C4-2B (cell line): ENCODE measurements around the gene DLGAP4.
A peak's percentile ranks its signal among the peaks of the same experiment; 100 is the strongest.

Experiments used
- H3K27ac ChIP-seq: fragments of 450-650 bp; 2 replicates; pipeline ENCODE4 v1.5.1; 2017
- CTCF ChIP-seq: fragments of 450-650 bp; conservative IDR thresholded peaks from 2 replicates; pipeline ENCODE4 v1.5.1; 2017; ENCODE audit warnings: mild to moderate bottlenecking
- ZFX ChIP-seq: fragments of 450-650 bp; IDR thresholded peaks from 2 replicates; pipeline ENCODE4 v1.6.1; 2017

Gene DLGAP4

DNA sequence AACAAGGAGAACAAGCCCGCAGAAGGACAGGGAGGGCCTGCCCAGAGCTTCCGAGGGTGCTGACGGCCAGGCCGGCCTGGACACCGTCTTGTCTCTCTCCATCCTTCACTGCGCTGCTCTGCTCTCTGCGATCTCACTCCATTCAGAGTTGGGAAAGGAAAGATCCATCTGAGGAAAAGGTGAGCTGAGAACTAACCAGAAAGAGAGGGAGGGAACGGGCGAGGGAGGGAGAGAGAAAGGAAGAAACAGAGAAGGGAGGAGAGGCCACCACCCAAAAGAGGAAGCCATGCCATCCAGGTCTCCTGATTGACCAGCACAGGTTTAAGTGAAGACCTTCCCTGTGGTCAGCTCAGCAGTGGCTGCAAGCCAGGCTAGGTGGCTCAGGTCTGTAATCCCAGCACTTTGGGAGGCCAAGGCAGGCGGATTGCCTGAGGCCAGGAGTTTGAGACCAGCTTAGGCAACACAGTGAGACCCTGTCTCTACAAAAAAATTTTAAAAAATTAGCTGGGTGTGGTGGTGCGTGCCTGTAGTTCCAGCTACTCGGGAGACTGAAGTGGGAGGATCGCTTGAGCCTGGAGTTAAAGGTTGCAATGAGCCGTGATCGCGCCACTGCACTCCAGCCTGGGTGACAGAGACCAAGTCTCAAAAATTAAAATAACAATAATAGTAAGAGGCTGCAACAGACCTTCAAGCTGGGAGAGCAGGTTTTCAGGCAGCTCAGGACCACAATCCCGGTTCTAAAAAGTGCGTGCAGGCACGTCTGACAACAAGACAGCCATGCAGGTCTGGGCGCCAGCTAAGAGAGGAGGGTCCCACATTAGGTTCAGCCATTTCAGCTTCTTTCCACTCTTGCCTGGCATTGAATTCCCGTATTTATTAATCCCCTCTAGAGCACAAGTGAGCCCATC lies 34.2 kb upstream of the DLGAP4 start:
- TF ChIP-seq ZFX (no peak), CTCF (no peak)
- no peak overlapping the region for H3K27ac ChIP-seq

DNA sequence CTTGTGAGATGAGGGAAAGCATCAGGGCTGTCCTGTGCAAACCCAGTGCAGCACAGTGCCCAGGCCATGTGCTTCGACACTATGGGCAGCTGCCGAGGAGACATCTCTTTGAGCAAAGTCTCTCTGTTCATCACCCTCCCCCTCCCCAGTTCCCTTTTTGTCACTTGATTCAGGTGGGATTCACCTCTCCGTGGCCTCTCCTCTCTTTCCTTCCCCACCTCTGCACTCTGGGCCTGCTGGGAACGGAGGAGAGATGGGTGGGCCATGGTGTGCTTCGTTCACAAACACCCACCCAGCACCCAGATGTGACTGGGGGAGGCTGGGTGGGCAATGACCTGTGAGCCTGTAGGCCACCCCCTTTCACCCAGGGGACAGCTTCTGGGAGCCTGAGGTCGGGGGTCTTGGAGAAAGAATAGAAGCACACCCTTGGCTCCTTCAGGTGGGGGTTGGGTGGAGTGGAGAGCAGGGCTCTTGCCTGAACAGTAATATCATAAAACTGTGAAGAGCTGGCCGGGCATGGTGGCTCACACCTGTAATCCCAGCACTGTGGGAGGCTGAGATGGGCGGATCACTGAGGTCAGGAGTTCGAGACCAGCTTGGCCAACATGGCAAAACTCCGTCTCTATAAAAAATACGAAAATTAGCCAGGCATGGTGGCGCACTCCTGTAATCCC lies 33.5 kb upstream of the DLGAP4 start:
- TF ChIP-seq ZFX: no peak
- no peak for TF ChIP-seq CTCF
- H3K27ac ChIP-seq: no peak overlapping the region

- TF ChIP-seq ZFX (no peak), CTCF (peak; percentile 73)
- no peak overlapping the region for H3K27ac ChIP-seq
Measured at GRCh38 chr20:36273414-36274180, 32.5 kb upstream of the DLGAP4 start.

DNA sequence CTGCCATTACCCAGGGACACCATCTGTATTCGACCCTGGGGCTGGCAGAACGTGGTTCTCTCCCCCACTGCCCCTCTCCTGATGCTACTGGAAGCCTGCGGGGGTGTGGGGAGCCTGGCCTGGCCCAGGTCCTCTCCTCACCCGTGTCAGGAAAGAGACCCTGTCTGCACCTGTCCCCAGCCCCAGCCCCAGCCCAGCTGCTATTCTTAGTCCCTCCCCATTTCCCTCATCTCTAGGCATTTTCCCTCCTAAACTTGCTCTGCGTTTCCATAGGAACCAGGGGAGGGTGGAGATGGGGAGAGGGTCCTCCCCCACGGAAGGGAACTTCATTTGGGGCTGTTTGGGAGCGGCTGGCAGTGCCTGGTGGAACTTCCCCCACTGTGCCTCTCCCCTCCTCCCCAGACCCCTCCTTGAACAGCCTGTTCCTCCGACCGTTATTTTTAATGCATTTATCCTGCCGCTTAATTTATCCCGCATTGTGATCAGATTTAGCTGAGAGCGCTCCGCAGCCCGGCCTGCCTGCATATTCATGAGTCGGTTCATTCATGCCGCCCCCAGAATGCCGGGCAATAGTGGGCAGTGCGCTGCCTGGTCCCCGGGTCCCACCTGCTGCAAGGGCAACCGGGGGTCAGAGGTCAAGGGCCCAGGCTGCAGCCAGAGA lies 31.8 kb upstream of the DLGAP4 start:
- no peak overlapping the region for H3K27ac ChIP-seq
- TF ChIP-seq CTCF (no peak), ZFX (no peak)

DNA sequence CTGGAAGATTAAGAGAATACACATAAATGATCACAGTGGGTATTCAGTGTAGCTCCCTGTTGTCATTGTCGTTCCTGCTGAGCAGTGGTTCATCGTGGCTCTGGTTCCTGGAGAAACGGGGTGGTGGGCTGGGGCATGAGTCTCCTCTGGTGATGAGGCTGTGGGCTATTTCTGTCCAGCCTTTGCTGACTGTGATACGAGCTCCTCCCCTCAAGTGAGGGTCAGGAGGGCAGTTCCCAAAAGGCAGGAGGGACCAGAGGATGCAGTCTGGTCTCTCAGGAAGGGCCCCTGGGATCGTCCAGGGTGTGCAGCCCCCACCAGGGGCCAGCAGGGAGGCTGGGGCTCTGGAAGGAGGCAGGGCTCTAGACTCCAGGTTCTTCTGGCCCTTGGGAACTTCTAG lies 31.1 kb upstream of the DLGAP4 start:
- no peak overlapping the region for H3K27ac ChIP-seq
- TF ChIP-seq ZFX (no peak), CTCF (no peak)

DNA sequence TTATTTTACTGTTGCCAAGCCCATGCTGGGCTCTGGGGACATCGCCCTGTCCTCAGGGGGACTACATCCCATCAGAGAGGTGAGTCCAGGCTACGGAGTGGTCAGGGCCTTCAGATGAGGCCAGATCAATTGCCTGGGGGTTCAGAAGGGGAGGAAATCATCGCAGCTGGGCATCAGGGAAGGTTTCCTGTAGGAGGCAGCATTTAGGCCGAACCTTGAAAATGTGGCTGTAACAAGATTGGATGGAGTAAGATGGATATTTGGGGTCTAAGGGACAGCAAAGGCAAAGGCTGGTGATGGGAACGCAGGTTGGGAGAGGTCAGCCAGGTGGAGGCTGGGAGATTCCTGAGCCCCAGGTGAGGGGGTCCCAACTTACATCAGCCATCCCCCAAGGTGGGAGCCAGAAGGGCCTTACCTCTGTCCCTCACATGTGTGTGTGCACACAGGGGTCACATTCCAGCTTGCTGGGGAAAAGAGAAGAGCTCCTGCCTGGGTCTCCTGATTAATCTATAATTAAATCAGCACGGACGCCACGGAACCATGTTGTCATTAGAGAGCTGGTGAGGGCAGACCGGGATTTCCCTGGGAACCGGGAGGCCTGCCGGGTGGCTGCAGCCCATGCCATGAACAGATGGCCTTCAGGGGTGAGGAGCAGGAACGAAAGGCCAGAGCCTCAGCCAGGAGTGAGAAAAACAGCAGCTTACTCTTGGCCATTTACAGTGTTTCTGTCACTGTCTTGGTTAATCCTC lies 30.5 kb upstream of the DLGAP4 start:
- no peak for TF ChIP-seq CTCF
- no peak for TF ChIP-seq ZFX

More for the DNA sequence above, 30.5 kb upstream of the DLGAP4 start:
- H3K27ac ChIP-seq: no peak overlapping the region
